Cardiac muscle cell (in vitro differentiated cells and primary cell): Measurements from ENCODE around the gene NFKBIB. TPM values are rescaled to one million over a fixed set of nuclear protein-coding genes. Genes with fewer than 3 reads are reported as not detected.
A peak's percentile ranks its signal among the peaks of the same experiment; 100 is the strongest.

Experiments used
- DNase-seq, 2 donors: peaks; one replicate each; pipeline versions ENCODE4 v3.0.0 to v3.0.0-alpha.2; 2010 to 2017; ENCODE audit warnings: low read depth in 1 of 2, low spot score in 1 of 2
- H3K27ac ChIP-seq: fragments of 200-600 bp; sonication (generic); 2 replicates; pipeline ENCODE4 v1.5.1; 2016
- H3K27me3 ChIP-seq: fragments of 200-600 bp; sonication (generic); 2 replicates; pipeline ENCODE4 v1.6.0; 2016; ENCODE audit warnings: control low read depth
- H3K36me3 ChIP-seq: fragments of 200-600 bp; sonication (generic); 2 replicates; pipeline ENCODE4 v1.5.1; 2016; ENCODE audit warnings: control low read depth
- H3K4me1 ChIP-seq: fragments of 200-600 bp; sonication (generic); 2 replicates; pipeline ENCODE4 v1.8.1; 2017; ENCODE audit warnings: low read depth, mild to moderate bottlenecking, mixed run types
- H3K4me3 ChIP-seq: fragments of 200-600 bp; sonication (generic); 2 replicates; pipeline ENCODE4 v1.5.1; 2016; ENCODE audit warnings: mild to moderate bottlenecking
- H3K9me3 ChIP-seq: fragments of 200-600 bp; sonication (generic); 2 replicates; pipeline ENCODE4 v1.5.1; 2017; ENCODE audit warnings: low read depth, mild to moderate bottlenecking, control low read depth
- CTCF ChIP-seq: IDR thresholded peaks from 2 replicates; pipeline ENCODE4 v1.5.1; 2012; ENCODE audit warnings: low read depth, mild to moderate bottlenecking, low read length
- polyA plus RNA-seq: library from polyadenylated mRNA; unstranded; fragments of >200 nt; fragmentation: Nextera tagmentation; extraction: Ambion mirVana; gene quantifications from 2 replicates; pipeline ENCODE4 v1.2.1, GENCODE V29; 2016
- total RNA-seq: library from RNA; depleted of rRNA; stranded (reverse); fragments of >200 nt; gene quantifications from 2 replicates; pipeline ENCODE4 v1.2.3, GENCODE V29; 2016

The NFKBIB gene
- total and polyA plus RNA-seq, 2 experiments from 2014 or later: 14.7 to 19.6 TPM

GRCh38 chr19:38898788-38899446 is 852 bp upstream of the NFKBIB start:
- H3K4me1 ChIP-seq: no peaks in the 10 kb centered on the region
- no peak overlapping the region for H3K27ac ChIP-seq
- peak; percentile 18 to 19 for DNase-seq
- H3K9me3 ChIP-seq: no peaks in the 10 kb centered on the region
- no peaks in the 10 kb centered on the region for H3K36me3 ChIP-seq
- H3K27me3 ChIP-seq: peaks cover 22% of the 10 kb centered on the region
- peak overlapping the region; percentile 38 for H3K4me3 ChIP-seq
- TF ChIP-seq CTCF: no peak

- H3K27me3 ChIP-seq: peaks cover 22% of the 10 kb centered on the region
- no peaks in the 10 kb centered on the region for H3K4me1 ChIP-seq
- no peak for DNase-seq
- peak overlapping the region; percentile 62 for H3K4me3 ChIP-seq
- TF ChIP-seq CTCF: no peak
- H3K36me3 ChIP-seq: no peaks in the 10 kb centered on the region
- H3K27ac ChIP-seq: peak overlapping the region; percentile 89
- H3K9me3 ChIP-seq: no peaks in the 10 kb centered on the region
These were observed 447 bp downstream of the NFKBIB start for GRCh38 chr19:38900202-38900629.

GRCh38 chr19:38900743-38901190 is 998 bp downstream of the NFKBIB start:
- H3K27ac ChIP-seq: peak overlapping the region; percentile 89
- peak in 1 of 2 donors; percentile 29 for DNase-seq
- H3K4me3 ChIP-seq: peak overlapping the region; percentile 62

GRCh38 chr19:38901683-38902082 is 1.9 kb downstream of the NFKBIB start:
- no peaks in the 10 kb centered on the region for H3K36me3 ChIP-seq
- no peaks in the 10 kb centered on the region for H3K4me1 ChIP-seq
- no peak overlapping the region for H3K4me3 ChIP-seq
- H3K9me3 ChIP-seq: no peaks in the 10 kb centered on the region
- no peak for TF ChIP-seq CTCF
- H3K27me3 ChIP-seq: peaks cover 17% of the 10 kb centered on the region
- no peak for DNase-seq
- no peak overlapping the region for H3K27ac ChIP-seq

More at GRCh38 chr19:38900743-38901190, 998 bp downstream of the NFKBIB start:
- Histone ChIP-seq H3K4me1 (no peaks in the 10 kb centered on the region), H3K9me3 (no peaks in the 10 kb centered on the region), H3K36me3 (no peaks in the 10 kb centered on the region), H3K27me3 (peaks cover 22% of the 10 kb centered on the region)
- no peak for TF ChIP-seq CTCF

GRCh38 chr19:38904581-38905539 is 5.1 kb downstream of the NFKBIB start:
- no peak for DNase-seq
- no peaks in the 10 kb centered on the region for H3K9me3 ChIP-seq

More at GRCh38 chr19:38904581-38905539, 5.1 kb downstream of the NFKBIB start:
- no peak overlapping the region for H3K27ac ChIP-seq
- H3K4me1 ChIP-seq: no peaks in the 10 kb centered on the region
- no peaks in the 10 kb centered on the region for H3K36me3 ChIP-seq
- TF ChIP-seq CTCF: no peak
- no peak overlapping the region for H3K4me3 ChIP-seq
- H3K27me3 ChIP-seq: no peaks in the 10 kb centered on the region
